Measurements from ENCODE around the gene PHACTR1. TPM values are rescaled to one million over a fixed set of nuclear protein-coding genes. Genes with fewer than 3 reads are reported as not detected.

Gene PHACTR1
- total RNA-seq, 1 donor from 2014 or later, result 8.4 TPM

- no peak for TF ChIP-seq CTCF (IDR thresholded peaks at IDR 0.05)
- intact Hi-C loops (cut with DNase I), result loop anchor here (2.0 to 5.0 kb wide), 3 partner anchors 141 to 373 kb away; partner anchors contain the start of gene TBC1D7
- H3K27me3 ChIP-seq, result no peaks in the 10 kb centered on the region
Observed at GRCh38 chr6:12955956-12956355, 239.4 kb downstream of the PHACTR1 start.

GRCh38 chr6:12956991-12957320 lies 240.4 kb downstream of the PHACTR1 start:
- no peak for TF ChIP-seq CTCF (IDR thresholded peaks at IDR 0.05)
- H3K4me3 ChIP-seq, result peak overlapping the region; percentile 64 to 70
- H3K9me3 ChIP-seq, result no peaks in the 10 kb centered on the region
- intact Hi-C loops (cut with DNase I), result loop anchor here (2.0 to 5.0 kb wide), 3 partner anchors 140 to 372 kb away; partner anchors contain the start of gene TBC1D7
- no peak for DNase-seq (ENCODE audit: low spot score in 2 of 2)
- H3K36me3 ChIP-seq, result no peaks in the 10 kb centered on the region
- H3K27ac ChIP-seq, result peak overlapping the region; percentile 66 to 70
- H3K27me3 ChIP-seq, result no peaks in the 10 kb centered on the region
- H3K4me1 ChIP-seq, result peaks cover 0 to 12% of the 10 kb centered on the region in 2 donors

More at GRCh38 chr6:12955956-12956355, 239.4 kb downstream of the PHACTR1 start:
- Histone ChIP-seq H3K36me3 (no peaks in the 10 kb centered on the region), H3K27ac (no peak overlapping the region), H3K9me3 (no peaks in the 10 kb centered on the region), H3K4me3 (no peak overlapping the region), H3K4me1 (peaks cover 0 to 4% of the 10 kb centered on the region in 2 donors)
- DNase-seq (ENCODE audit: low spot score in 2 of 2), result no peak

- Histone ChIP-seq H3K9me3 (no peaks in the 10 kb centered on the region), H3K36me3 (no peaks in the 10 kb centered on the region), H3K4me3 (peak overlapping the region; percentile 64 to 70), H3K27me3 (no peaks in the 10 kb centered on the region), H3K4me1 (peaks cover 0 to 17% of the 10 kb centered on the region in 2 donors), H3K27ac (peak overlapping the region; percentile 66 to 70)
- intact Hi-C loops (cut with DNase I), result loop anchor here (2.0 to 5.0 kb wide), 3 partner anchors 140 to 371 kb away; partner anchors contain the start of gene TBC1D7
- peak; percentile 52 to 90 for DNase-seq (ENCODE audit: low spot score in 2 of 2)
- TF ChIP-seq CTCF (IDR thresholded peaks at IDR 0.05), result peak in 1 of 3 experiments; percentile 15
Observed at GRCh38 chr6:12957321-12958051, 240.9 kb downstream of the PHACTR1 start.

GRCh38 chr6:12958052-12958706 lies 241.6 kb downstream of the PHACTR1 start:
- DNase-seq (ENCODE audit: low spot score in 2 of 2), result no peak
- Histone ChIP-seq H3K4me3 (peak overlapping the region; percentile 64 to 70), H3K27ac (peak overlapping the region; percentile 66 to 70), H3K36me3 (no peaks in the 10 kb centered on the region), H3K4me1 (peaks cover 0 to 24% of the 10 kb centered on the region in 2 donors), H3K9me3 (no peaks in the 10 kb centered on the region), H3K27me3 (no peaks in the 10 kb centered on the region)
- TF ChIP-seq CTCF (IDR thresholded peaks at IDR 0.05), result no peak
- intact Hi-C loops (cut with DNase I), result loop anchor here (5.0 kb wide), 2 partner anchors 139 to 344 kb away; no protein-coding TSS in a partner anchor

- no peak for DNase-seq (ENCODE audit: low spot score in 2 of 2)
- no peak for TF ChIP-seq CTCF (IDR thresholded peaks at IDR 0.05)
- intact Hi-C loops (cut with DNase I), result loop anchor here (2.0 kb wide), 1 partner anchor 53 kb away; no protein-coding TSS in a partner anchor
- no peaks in the 10 kb centered on the region for H3K36me3 ChIP-seq
- H3K4me3 ChIP-seq, result peak overlapping the region in 1 of 2 donors; percentile 3
- peaks cover 0 to 40% of the 10 kb centered on the region in 2 donors for H3K4me1 ChIP-seq
- no peaks in the 10 kb centered on the region for H3K9me3 ChIP-seq
- H3K27ac ChIP-seq, result peak overlapping the region; percentile 66 to 91
- H3K27me3 ChIP-seq, result no peaks in the 10 kb centered on the region
Observed at GRCh38 chr6:12961761-12962160, 245.2 kb downstream of the PHACTR1 start.

Measured in ascending aorta (tissue), 2 donors.